Measurements from ENCODE around the gene RGS7. TPM values are rescaled to one million over a fixed set of nuclear protein-coding genes. Genes with fewer than 3 reads are reported as not detected.

RGS7 gene
- total and polyA plus RNA-seq, 7 donors, result 0.04 TPM; not detected in 6

DNA sequence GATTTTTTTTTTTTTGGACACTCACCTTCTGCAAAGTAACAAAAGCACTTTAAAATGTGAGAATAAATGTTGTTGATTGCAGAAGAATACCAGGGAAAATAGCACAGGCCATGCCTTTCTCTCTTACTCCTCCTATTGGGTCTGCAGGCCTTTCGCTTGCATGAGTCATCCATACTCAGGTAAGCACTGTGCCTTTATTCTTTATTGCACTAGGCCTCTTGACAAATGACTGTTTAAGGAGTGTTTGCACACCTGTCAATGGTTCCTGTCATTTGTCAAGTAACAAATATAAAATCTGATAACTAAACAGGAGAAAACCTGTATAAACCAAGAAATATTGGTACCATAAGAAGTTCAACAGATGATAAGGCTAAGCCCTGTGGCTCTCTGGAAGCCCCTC lies 106.5 kb downstream of the RGS7 start:
- no peaks in the 10 kb centered on the region for H3K9me3 ChIP-seq
- H3K4me3 ChIP-seq, result no peak overlapping the region
- TF ChIP-seq, protein P1, sequence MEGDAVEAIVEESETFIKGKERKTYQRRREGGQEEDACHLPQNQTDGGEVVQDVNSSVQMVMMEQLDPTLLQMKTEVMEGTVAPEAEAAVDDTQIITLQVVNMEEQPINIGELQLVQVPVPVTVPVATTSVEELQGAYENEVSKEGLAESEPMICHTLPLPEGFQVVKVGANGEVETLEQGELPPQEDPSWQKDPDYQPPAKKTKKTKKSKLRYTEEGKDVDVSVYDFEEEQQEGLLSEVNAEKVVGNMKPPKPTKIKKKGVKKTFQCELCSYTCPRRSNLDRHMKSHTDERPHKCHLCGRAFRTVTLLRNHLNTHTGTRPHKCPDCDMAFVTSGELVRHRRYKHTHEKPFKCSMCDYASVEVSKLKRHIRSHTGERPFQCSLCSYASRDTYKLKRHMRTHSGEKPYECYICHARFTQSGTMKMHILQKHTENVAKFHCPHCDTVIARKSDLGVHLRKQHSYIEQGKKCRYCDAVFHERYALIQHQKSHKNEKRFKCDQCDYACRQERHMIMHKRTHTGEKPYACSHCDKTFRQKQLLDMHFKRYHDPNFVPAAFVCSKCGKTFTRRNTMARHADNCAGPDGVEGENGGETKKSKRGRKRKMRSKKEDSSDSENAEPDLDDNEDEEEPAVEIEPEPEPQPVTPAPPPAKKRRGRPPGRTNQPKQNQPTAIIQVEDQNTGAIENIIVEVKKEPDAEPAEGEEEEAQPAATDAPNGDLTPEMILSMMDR (IDR thresholded peaks at IDR 0.05), result no peak
- H3K4me1 ChIP-seq, result no peaks in the 10 kb centered on the region
- no peaks in the 10 kb centered on the region for H3K36me3 ChIP-seq (ENCODE audit: insufficient read depth in 1 of 2, low read depth in 1 of 2)
- WGBS, 3 donors, result 88 to 93% (median 89%) methylated on average over 1 of the region's 1 CpG
- DNase-seq, result no peak
- no peak for ATAC-seq
- intact Hi-C loops (cut with DNase I), result no loop called here
- no peak overlapping the region for H3K27ac ChIP-seq
- no peaks in the 10 kb centered on the region for H3K27me3 ChIP-seq (ENCODE audit: insufficient read depth in 3 of 3, low read length in 2 of 3)

DNA sequence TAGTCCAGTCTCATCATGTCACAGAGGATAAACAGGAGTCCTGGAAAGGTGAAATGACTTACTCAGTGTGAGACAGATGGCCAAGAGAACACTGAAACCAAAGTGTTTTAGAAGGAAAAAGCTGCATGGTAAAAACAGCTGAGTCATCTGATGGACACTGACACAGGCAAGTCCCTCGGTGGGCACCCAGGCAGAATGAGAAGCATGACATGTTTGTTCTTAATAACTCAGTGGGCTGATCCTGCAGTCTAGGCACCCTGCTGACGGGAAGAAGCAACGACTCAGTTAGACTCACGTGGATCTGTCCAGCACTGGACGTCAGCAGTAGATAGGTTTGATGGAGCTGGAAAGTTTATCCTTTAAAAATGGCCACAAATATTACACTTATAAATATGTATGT lies 116.9 kb downstream of the RGS7 start:
- Histone ChIP-seq H3K4me3 (no peak overlapping the region), H3K4me1 (no peaks in the 10 kb centered on the region), H3K27ac (no peak overlapping the region), H3K36me3 (ENCODE audit: insufficient read depth in 1 of 2, low read depth in 1 of 2) (no peaks in the 10 kb centered on the region), H3K9me3 (no peaks in the 10 kb centered on the region), H3K27me3 (ENCODE audit: insufficient read depth in 3 of 3, low read length in 2 of 3) (peaks cover 0 to 3% (median 0%) of the 10 kb centered on the region in 3 donors)
- intact Hi-C loops (cut with DNase I), result no loop called here
- ATAC-seq (no peak), DNase-seq (no peak)
- 49 to 57% (median 52%) methylated on average over 5 of the region's 5 CpGs for WGBS, 3 donors
- TF ChIP-seq, protein P1 (IDR thresholded peaks at IDR 0.05), result no peak

DNA sequence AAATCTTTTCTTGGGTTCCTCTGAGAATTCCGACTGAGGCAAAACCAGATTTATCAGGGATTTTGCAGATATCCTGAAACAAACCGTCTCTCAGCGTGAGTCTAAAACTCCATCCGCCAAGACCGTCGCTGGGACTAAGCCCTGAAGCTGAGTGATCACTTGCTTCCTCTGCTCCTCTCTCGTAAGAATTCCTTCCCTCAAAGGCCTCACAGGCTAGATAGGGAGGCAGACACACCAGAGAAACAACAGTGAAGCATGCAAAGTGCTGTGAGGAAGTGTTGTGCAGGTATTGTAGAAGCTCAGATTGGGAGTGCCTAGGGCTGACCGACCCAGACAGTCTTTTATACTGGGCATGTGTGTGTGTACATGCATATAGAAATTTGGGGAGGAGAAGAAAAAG lies 119.1 kb downstream of the RGS7 start:
- Histone ChIP-seq H3K4me3 (no peak overlapping the region), H3K4me1 (no peaks in the 10 kb centered on the region), H3K27me3 (ENCODE audit: insufficient read depth in 3 of 3, low read length in 2 of 3) (peaks cover 0 to 3% (median 0%) of the 10 kb centered on the region in 3 donors), H3K36me3 (ENCODE audit: insufficient read depth in 1 of 2, low read depth in 1 of 2) (no peaks in the 10 kb centered on the region), H3K27ac (no peak overlapping the region), H3K9me3 (no peaks in the 10 kb centered on the region)
- intact Hi-C loops (cut with DNase I), result no loop called here
- ATAC-seq, result no peak
- 52 to 60% (median 58%) methylated on average over 8 of the region's 8 CpGs for WGBS, 3 donors
- TF ChIP-seq, protein P1 (IDR thresholded peaks at IDR 0.05), result no peak
- DNase-seq, result no peak

DNA sequence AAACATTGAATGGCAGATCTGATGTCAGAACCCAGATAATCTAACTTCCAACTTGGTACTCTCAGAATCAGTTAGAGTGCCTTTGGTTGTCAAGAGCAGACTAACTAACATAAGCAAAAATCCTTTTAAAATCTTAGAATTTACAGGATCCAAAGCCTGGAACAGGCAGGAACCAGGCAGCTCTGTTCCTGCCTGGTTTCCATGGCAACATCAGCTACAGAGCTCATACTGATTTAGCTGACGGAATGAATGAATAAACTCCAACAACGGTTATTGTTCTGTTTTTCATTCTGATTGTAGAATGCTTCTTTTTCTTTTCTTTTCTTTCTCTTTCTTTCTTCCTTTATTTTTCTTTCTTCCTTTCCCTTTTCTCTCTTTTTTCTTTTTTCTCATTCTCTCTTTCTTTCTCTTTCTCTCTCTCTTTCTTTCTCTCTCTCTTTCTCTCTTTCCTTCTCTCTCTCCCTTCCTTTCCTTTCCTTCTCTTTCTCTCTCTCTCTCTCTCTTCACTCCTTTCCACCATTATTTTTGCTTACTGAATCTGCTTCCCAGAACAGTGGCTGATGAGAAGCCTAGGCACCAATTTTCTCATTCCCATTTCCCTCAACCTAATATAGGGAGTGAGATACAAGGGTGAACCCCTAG lies 121.6 kb downstream of the RGS7 start:
- intact Hi-C loops (cut with DNase I), result no loop called here
- Histone ChIP-seq H3K4me1 (no peaks in the 10 kb centered on the region), H3K27me3 (ENCODE audit: insufficient read depth in 3 of 3, low read length in 2 of 3) (no peaks in the 10 kb centered on the region), H3K4me3 (no peak overlapping the region), H3K36me3 (ENCODE audit: insufficient read depth in 1 of 2, low read depth in 1 of 2) (no peaks in the 10 kb centered on the region), H3K27ac (no peak overlapping the region), H3K9me3 (no peaks in the 10 kb centered on the region)
- ATAC-seq, result no peak
- WGBS, 3 donors, result 16 to 37% (median 22%) methylated on average over 2 of the region's 2 CpGs
- DNase-seq, result no peak
- TF ChIP-seq, protein P1 (IDR thresholded peaks at IDR 0.05), result no peak

DNA sequence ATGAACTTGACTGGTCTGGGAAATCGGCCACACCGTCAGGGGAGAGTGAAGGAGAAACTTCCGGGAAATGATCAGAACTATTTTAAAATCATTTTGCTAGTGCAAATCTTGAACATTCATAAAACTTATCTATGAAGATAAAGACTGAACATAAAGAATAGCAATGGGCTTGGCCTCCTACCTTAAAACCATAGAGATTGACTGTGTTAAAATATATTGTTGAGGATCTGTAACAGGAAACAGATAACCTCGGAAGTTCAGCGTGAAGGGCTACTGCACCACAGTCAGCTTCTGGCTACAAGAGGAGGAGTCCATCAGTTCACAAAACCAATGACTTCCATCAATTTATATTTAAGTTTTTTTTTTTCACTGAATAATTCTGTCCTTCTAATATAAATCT lies 127.3 kb downstream of the RGS7 start:
- ATAC-seq, result no peak
- Histone ChIP-seq H3K27ac (no peak overlapping the region), H3K9me3 (no peaks in the 10 kb centered on the region), H3K4me3 (no peak overlapping the region), H3K36me3 (ENCODE audit: insufficient read depth in 1 of 2, low read depth in 1 of 2) (no peaks in the 10 kb centered on the region), H3K27me3 (ENCODE audit: insufficient read depth in 3 of 3, low read length in 2 of 3) (no peaks in the 10 kb centered on the region), H3K4me1 (no peaks in the 10 kb centered on the region)
- 58 to 68% (median 59%) methylated on average over 5 of the region's 5 CpGs for WGBS, 3 donors
- intact Hi-C loops (cut with DNase I), result no loop called here
- TF ChIP-seq, protein P1 (IDR thresholded peaks at IDR 0.05), result no peak
- DNase-seq, result no peak

All from psoas muscle (tissue), 8 donors.